Caco-2 (cell line): Measurements from ENCODE around the gene STK32C. TPM values are rescaled to one million over a fixed set of nuclear protein-coding genes. Genes with fewer than 3 reads are reported as not detected.

Experiments
- BruUV-seq: library from RNA; stranded (reverse); fragments of 400-500 nt; replicated peaks from 2 replicates; lab custom pipeline; 2021; lab: Mats Ljungman, UMichigan
- CTCF ChIA-PET: fragments of 300-600 bp; sonication (Branson Sonifier 250); formaldehyde crosslinking; loops from one replicate; lab custom pipeline; 2022; ENCODE audit warnings: antibody characterized with exemption; lab: Charles Lee
- POLR2A ChIA-PET: fragments of 300-600 bp; sonication (Branson Sonifier 250); formaldehyde crosslinking; loops from one replicate; lab custom pipeline; 2022; ENCODE audit warnings: antibody characterized with exemption; lab: Charles Lee
- DNase-seq, 2 experiments: peaks; one replicate each; pipeline versions ENCODE4 v3.0.0 to v3.0.0-alpha.2; 2020 to 2022
- H3K27me3 ChIP-seq: replicated peaks from 2 replicates; pipeline ENCODE4 v1.6.0; 2011; ENCODE audit warnings: low read length; ENCODE audit not compliant: control insufficient read depth, insufficient read depth
- H3K36me3 ChIP-seq: 2 replicates; pipeline ENCODE4 v1.5.1; 2011; ENCODE audit warnings: low read length; ENCODE audit not compliant: control insufficient read depth, insufficient read depth
- H3K4me1 ChIP-seq: fragments of 250-450 bp; sonication (Bioruptor Pico); 2 replicates; pipeline ENCODE4 v1.5.1; 2020; ENCODE audit warnings: mild to moderate bottlenecking
- H3K4me3 ChIP-seq: 2 replicates; pipeline ENCODE4 v1.5.1; 2011; ENCODE audit warnings: low read depth, mild to moderate bottlenecking, control low read depth, low read length
- H3K9me3 ChIP-seq: fragments of 250-450 bp; sonication (Bioruptor Pico); 2 replicates; pipeline ENCODE4 v1.5.1; 2020; ENCODE audit warnings: mild to moderate bottlenecking, moderate library complexity
- H3K27ac Mint-ChIP-seq: one replicate; pipeline ENCODE4 v1.8.0; 2022; ENCODE audit warnings: mixed read lengths; ENCODE audit not compliant: unreplicated experiment
- H3K27me3 Mint-ChIP-seq: one replicate; pipeline ENCODE4 v1.8.0; 2022; ENCODE audit warnings: mixed read lengths; ENCODE audit not compliant: insufficient read depth, unreplicated experiment
- H3K36me3 Mint-ChIP-seq: one replicate; pipeline ENCODE4 v1.8.0; 2022; ENCODE audit warnings: mild to moderate bottlenecking, mixed read lengths; ENCODE audit not compliant: insufficient read depth, unreplicated experiment
- H3K4me1 Mint-ChIP-seq: one replicate; pipeline ENCODE4 v1.8.0; 2022; ENCODE audit warnings: low read depth, mixed read lengths; ENCODE audit not compliant: unreplicated experiment
- H3K4me3 Mint-ChIP-seq: one replicate; pipeline ENCODE4 v1.8.0; 2022; ENCODE audit warnings: mild to moderate bottlenecking, moderate library complexity, mixed read lengths; ENCODE audit not compliant: unreplicated experiment
- H3K9me3 Mint-ChIP-seq: one replicate; pipeline ENCODE4 v1.8.0; 2022; ENCODE audit warnings: mixed read lengths; ENCODE audit not compliant: unreplicated experiment
- intact Hi-C: fragments of 100-400 bp; cut with micrococcal nuclease; formaldehyde crosslinking; loops from one replicate; pipeline ENCODE4 v1.10.0; 2022; ENCODE audit not compliant: unreplicated experiment
- total RNA-seq: library from RNA; stranded (reverse); gene quantifications from 2 replicates; pipeline ENCODE4 v1.2.3, GENCODE V29; 2022
- TF ChIP-seq, protein P1 (sequence below), 2 experiments: fragments of 200-600 bp in 1 of 2; IDR thresholded peaks; 1 replicate in 1 of 2; 2 replicates in 1 of 2; pipeline versions ENCODE4 v1.5.1 to v1.8.0; 2011 to 2022; ENCODE audit warnings: antibody characterized with exemption in 1 of 2, control low read depth in 1 of 2, inconsistent platforms in 1 of 2, low read depth in 1 of 2, low read length in 1 of 2, mild to moderate bottlenecking in 1 of 2, moderate library complexity in 1 of 2; ENCODE audit not compliant: insufficient read depth in 1 of 2, severe bottlenecking in 1 of 2, unreplicated experiment in 1 of 2

The STK32C gene
- total RNA-seq, 1 experiment from 2014 or later = 13.3 TPM

GRCh38 chr10:132225849-132226205 lies 81.9 kb downstream of the STK32C start:
- Histone ChIP-seq H3K4me3 (no peak overlapping the region), H3K36me3 (no peaks in the 10 kb centered on the region), H3K9me3 (no peaks in the 10 kb centered on the region), H3K27me3 (no peaks in the 10 kb centered on the region), H3K4me1 (no peaks in the 10 kb centered on the region)
- Mint-ChIP-seq H3K9me3 (no peaks in the 10 kb centered on the region), H3K4me3 (no peak overlapping the region), H3K36me3 (no peaks in the 10 kb centered on the region), H3K27ac (no peak overlapping the region), H3K4me1 (no peaks in the 10 kb centered on the region), H3K27me3 (no peaks in the 10 kb centered on the region)
- CTCF ChIA-PET = no interaction called here
- BruUV-seq = no TSS peak
- no peak for DNase-seq
- POLR2A ChIA-PET = no interaction called here
- intact Hi-C loops = no loop called here
- TF ChIP-seq, protein P1, sequence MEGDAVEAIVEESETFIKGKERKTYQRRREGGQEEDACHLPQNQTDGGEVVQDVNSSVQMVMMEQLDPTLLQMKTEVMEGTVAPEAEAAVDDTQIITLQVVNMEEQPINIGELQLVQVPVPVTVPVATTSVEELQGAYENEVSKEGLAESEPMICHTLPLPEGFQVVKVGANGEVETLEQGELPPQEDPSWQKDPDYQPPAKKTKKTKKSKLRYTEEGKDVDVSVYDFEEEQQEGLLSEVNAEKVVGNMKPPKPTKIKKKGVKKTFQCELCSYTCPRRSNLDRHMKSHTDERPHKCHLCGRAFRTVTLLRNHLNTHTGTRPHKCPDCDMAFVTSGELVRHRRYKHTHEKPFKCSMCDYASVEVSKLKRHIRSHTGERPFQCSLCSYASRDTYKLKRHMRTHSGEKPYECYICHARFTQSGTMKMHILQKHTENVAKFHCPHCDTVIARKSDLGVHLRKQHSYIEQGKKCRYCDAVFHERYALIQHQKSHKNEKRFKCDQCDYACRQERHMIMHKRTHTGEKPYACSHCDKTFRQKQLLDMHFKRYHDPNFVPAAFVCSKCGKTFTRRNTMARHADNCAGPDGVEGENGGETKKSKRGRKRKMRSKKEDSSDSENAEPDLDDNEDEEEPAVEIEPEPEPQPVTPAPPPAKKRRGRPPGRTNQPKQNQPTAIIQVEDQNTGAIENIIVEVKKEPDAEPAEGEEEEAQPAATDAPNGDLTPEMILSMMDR (IDR thresholded peaks at IDR 0.05; ENCODE audit: insufficient read depth in 1 of 2, low read depth in 1 of 2, low read length in 1 of 2, severe bottlenecking in 1 of 2, unreplicated experiment in 1 of 2) = no peak

DNA sequence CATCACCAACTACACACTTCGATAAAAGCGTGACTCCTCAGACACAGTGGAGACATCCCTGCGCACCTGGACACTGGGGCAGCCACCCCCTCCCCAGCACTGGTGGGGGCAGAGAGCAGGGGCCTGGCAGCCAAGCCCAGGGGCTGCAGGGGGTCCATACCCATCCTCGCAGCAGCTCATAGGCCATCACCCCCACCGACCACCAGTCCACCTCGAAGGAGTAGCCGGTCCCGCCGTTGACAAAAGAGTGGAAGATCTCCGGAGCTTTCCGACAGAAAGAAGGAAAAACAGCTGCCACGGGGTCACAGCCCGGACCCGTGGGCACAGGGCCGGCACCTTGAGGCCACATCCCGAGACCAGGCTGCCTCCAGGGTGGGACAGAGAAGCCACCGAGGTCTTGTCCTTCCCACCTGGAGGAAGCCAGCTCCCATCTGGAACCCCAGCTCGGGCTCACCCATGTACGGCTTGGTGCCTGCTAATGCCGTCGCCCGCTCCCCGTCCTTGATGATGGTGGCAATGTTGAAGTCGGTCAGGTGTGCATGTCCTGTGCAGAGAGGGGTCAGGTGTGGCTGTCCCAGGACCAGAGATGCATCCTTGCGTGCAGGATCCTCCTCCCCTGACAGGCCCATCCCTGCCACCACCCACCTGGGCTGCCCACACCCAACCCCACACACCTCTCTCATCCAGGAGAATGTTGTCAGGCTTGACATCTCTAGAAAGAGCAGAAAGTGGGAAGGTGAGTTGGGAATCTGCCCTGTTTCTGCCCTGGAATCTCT lies 82.5 kb downstream of the STK32C start:
- DNase-seq = no peak
- intact Hi-C loops = no loop called here
- ChIA-PET POLR2A (interaction anchor here (0.6 kb wide), 1 partner anchor 60 kb away, joined by 3 read pairs; no protein-coding TSS in a partner anchor), CTCF (no interaction called here)
- no peak overlapping the region for H3K4me3 ChIP-seq
- no peaks in the 10 kb centered on the region for H3K27me3 ChIP-seq
- H3K9me3 Mint-ChIP-seq = no peaks in the 10 kb centered on the region
- TF ChIP-seq, protein P1 (IDR thresholded peaks at IDR 0.05; ENCODE audit: insufficient read depth in 1 of 2, low read depth in 1 of 2, low read length in 1 of 2, severe bottlenecking in 1 of 2, unreplicated experiment in 1 of 2) = no peak
- H3K27ac Mint-ChIP-seq = no peak overlapping the region
- no peak overlapping the region for H3K4me3 Mint-ChIP-seq
- no peaks in the 10 kb centered on the region for H3K9me3 ChIP-seq
- H3K4me1 Mint-ChIP-seq = no peaks in the 10 kb centered on the region
- no peaks in the 10 kb centered on the region for H3K36me3 Mint-ChIP-seq
- no peaks in the 10 kb centered on the region for H3K27me3 Mint-ChIP-seq
- no TSS peak for BruUV-seq
- no peaks in the 10 kb centered on the region for H3K36me3 ChIP-seq
- H3K4me1 ChIP-seq = no peaks in the 10 kb centered on the region

- Mint-ChIP-seq H3K9me3 (no peaks in the 10 kb centered on the region), H3K4me1 (no peaks in the 10 kb centered on the region), H3K27ac (no peak overlapping the region), H3K36me3 (no peaks in the 10 kb centered on the region), H3K4me3 (no peak overlapping the region), H3K27me3 (no peaks in the 10 kb centered on the region)
- TF ChIP-seq, protein P1 (IDR thresholded peaks at IDR 0.05; ENCODE audit: insufficient read depth in 1 of 2, low read depth in 1 of 2, low read length in 1 of 2, severe bottlenecking in 1 of 2, unreplicated experiment in 1 of 2) = no peak
- no peak overlapping the region for H3K4me3 ChIP-seq
- H3K9me3 ChIP-seq = no peaks in the 10 kb centered on the region
- intact Hi-C loops = no loop called here
- no peak for DNase-seq
- ChIA-PET POLR2A (interaction anchor here (0.6 kb wide), 1 partner anchor 60 kb away, joined by 3 read pairs; no protein-coding TSS in a partner anchor), CTCF (no interaction called here)
- no TSS peak for BruUV-seq
- H3K27me3 ChIP-seq = no peaks in the 10 kb centered on the region
- H3K36me3 ChIP-seq = no peaks in the 10 kb centered on the region
- no peaks in the 10 kb centered on the region for H3K4me1 ChIP-seq
Measured at GRCh38 chr10:132224343-132225072, 83.2 kb downstream of the STK32C start.
